DMS114 treated with DMSO at 0.1 percent for 48 hours (cell line): ENCODE measurements around the gene RBBP4.
"Not testable (repeated sequence)": the region's sequence is repeated elsewhere in the genome, so short reads cannot be mapped to it uniquely, and the experiment has no call there.

ENCODE experiments used
- DNase-seq: peaks from one replicate; lab custom pipeline; 2025; ENCODE audit not compliant: unreplicated experiment; lab: John Stamatoyannopoulos, UW

Gene RBBP4

GRCh38 chr1:32685498-32685897, 34.5 kb downstream of the RBBP4 start:
- DNase-seq, result no peak

- no peak for DNase-seq
Measured at GRCh38 chr1:32686387-32686786, 35.4 kb downstream of the RBBP4 start.

- no peak for DNase-seq
Measured at GRCh38 chr1:32693455-32694174, 42.6 kb downstream of the RBBP4 start.

- DNase-seq, result no peak
Measured at GRCh38 chr1:32695098-32695904, 44.3 kb downstream of the RBBP4 start.

GRCh38 chr1:32696041-32696440, 45.0 kb downstream of the RBBP4 start:
- no peak for DNase-seq

GRCh38 chr1:32696996-32697395, 46.0 kb downstream of the RBBP4 start:
- DNase-seq, result not testable (repeated sequence)

- DNase-seq, result no peak
Measured at GRCh38 chr1:32701421-32701911, 50.5 kb downstream of the RBBP4 start.

GRCh38 chr1:32701951-32702598, 51.1 kb downstream of the RBBP4 start:
- DNase-seq, result no peak

GRCh38 chr1:32702599-32703478, 51.8 kb downstream of the RBBP4 start, which contains the start of gene SYNC:
Gene SYNC (minus strand): TSS chr1:32702770. CDS start chr1:32702660, 110 bp downstream.
- DNase-seq, result no peak

GRCh38 chr1:32703479-32704291, 52.7 kb downstream of the RBBP4 start:
- DNase-seq, result no peak

- no peak for DNase-seq
Measured at GRCh38 chr1:32705516-32705915, 54.5 kb downstream of the RBBP4 start.

- no peak for DNase-seq
Measured at GRCh38 chr1:32706491-32706890, 55.5 kb downstream of the RBBP4 start.

- no peak for DNase-seq
Measured at GRCh38 chr1:32709075-32709474, 58.1 kb downstream of the RBBP4 start.

- no peak for DNase-seq
Measured at GRCh38 chr1:32709476-32709875, 58.5 kb downstream of the RBBP4 start.

- DNase-seq, result not testable (repeated sequence)
Measured at GRCh38 chr1:32711221-32711620, 60.2 kb downstream of the RBBP4 start.

- no peak for DNase-seq
Measured at GRCh38 chr1:32713081-32713480, 62.1 kb downstream of the RBBP4 start.

- DNase-seq, result no peak
Measured at GRCh38 chr1:32714277-32714676, 63.3 kb downstream of the RBBP4 start.

GRCh38 chr1:32715901-32716311, 64.9 kb downstream of the RBBP4 start:
- DNase-seq, result no peak

- no peak for DNase-seq
Measured at GRCh38 chr1:32716312-32717148, 65.5 kb downstream of the RBBP4 start.
